Subcutaneous abdominal adipose tissue (tissue), 5 donors: ENCODE results near the gene BICRA.

Experiments used
- H3K27ac ChIP-seq: one replicate; pipeline ENCODE4 v1.7.0; 2013; ENCODE audit warnings: low read depth, mild to moderate bottlenecking, inconsistent platforms, low read length, moderate library complexity
- H3K27me3 ChIP-seq, 5 donors: one replicate each; pipeline ENCODE4 v1.7.0; 2013; ENCODE audit warnings: low read length in 5 of 5, inconsistent platforms in 1 of 5; ENCODE audit not compliant: control insufficient read depth in 5 of 5, insufficient read depth in 4 of 5
- H3K36me3 ChIP-seq, 5 donors: one replicate each; pipeline ENCODE4 v1.7.0; 2013; ENCODE audit warnings: low read length in 5 of 5; ENCODE audit not compliant: control insufficient read depth in 5 of 5, insufficient read depth in 5 of 5
- H3K4me1 ChIP-seq, 5 donors: one replicate each; pipeline ENCODE4 v1.7.0; 2013; ENCODE audit warnings: low read length in 5 of 5, mild to moderate bottlenecking in 3 of 5, moderate library complexity in 1 of 5; ENCODE audit not compliant: control insufficient read depth in 5 of 5, insufficient read depth in 5 of 5
- H3K4me3 ChIP-seq, 5 donors: one replicate each; pipeline ENCODE4 v1.7.0; 2013; ENCODE audit warnings: low read length in 5 of 5, low read depth in 1 of 5
- H3K9ac ChIP-seq, 5 donors: one replicate each; pipeline ENCODE4 v1.7.0; 2013; ENCODE audit warnings: low read length in 5 of 5, mild to moderate bottlenecking in 4 of 5, moderate library complexity in 3 of 5
- H3K9me3 ChIP-seq, 5 donors: one replicate each; pipeline ENCODE4 v1.7.0; 2013; ENCODE audit warnings: low read length in 5 of 5; ENCODE audit not compliant: control insufficient read depth in 5 of 5
- donor health status: healthy.
- donor health status: healthy.
- donor health status: healthy.
- donor health status: healthy.
- donor health status: healthy.

BICRA gene

DNA sequence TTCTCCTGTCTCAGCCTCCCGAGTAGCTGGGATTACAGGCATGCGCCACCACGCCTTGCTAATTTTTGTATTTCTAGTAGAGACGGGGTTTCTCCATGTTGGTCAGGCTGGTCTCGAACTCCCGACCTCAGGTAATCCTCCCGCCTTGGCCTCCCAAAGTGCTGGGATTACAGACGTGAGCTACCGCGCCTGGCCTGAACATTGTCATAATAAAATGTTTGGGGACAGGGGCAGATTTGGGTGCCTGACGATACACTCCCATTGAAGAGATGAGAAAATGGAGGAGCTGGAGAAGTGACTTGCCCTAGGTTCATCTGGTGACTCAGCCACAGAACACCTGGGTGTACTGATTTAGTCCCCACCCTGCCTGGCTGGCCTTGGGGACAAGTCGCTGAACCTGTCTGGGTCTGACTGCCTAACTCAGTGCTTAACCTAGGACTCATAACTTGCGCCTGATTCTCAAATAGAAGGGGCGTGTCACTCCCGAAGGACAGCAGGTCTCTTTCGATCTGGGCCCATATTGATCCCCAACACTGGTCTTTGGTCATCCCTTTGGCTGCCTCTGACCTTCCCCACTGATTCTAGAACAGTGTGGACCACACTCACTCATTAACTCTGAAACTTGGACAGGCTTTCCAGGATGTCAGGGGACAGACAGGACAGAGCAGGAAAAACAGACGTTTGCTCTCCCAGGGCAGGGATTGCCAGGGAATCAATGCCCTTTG, 7.6 kb upstream of the BICRA start:
- Histone ChIP-seq H3K9me3 (no peaks in the 10 kb centered on the region), H3K27me3 (no peaks in the 10 kb centered on the region), H3K27ac (peak overlapping the region; percentile 81), H3K4me3 (peak overlapping the region; percentile 64 to 83 (median 78)), H3K4me1 (peaks cover 0 to 41% (median 29%) of the 10 kb centered on the region in 5 donors), H3K36me3 (no peaks in the 10 kb centered on the region), H3K9ac (no peak overlapping the region)

DNA sequence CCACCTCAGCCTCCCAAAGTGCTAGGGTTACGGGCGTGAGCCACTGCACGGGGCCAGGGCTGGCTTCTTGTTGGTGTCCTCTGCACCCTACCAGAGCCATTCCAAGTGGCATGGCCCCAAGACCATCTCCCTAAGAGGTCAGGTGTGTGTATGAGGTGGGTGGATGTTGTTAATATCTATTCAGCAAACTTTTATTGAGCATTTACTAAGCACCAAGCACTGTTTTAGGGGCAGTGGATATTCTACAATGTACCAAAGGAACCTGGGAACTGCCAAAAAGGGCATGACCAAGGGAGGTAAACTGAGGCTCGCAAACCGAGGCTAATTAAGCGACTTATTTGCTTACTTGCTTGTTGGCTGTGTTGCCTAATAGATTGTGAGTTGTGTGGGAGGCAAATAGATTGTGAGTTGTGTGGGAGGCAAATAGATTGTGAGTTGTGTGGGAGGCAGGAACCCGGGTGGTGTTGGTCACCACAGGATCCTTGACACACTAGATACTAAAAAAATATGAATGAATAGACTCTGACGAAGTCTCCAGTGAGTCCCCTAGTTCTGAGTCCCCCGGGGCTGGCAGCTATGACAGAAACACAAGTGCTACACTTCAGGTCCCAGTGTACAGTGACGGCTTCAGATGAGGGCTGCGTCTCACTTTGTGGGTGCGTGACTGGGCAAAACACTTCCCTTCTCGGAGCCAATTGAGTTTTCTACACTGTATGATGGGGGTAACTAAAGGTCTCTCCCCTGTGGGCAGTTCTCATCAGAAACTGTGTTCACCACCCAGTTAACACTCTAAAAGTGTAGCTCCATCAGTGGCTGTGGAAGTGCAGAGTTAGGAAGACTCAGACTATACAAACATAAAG, 5.0 kb upstream of the BICRA start:
- no peak overlapping the region for H3K9ac ChIP-seq
- no peak overlapping the region for H3K4me3 ChIP-seq

DNA sequence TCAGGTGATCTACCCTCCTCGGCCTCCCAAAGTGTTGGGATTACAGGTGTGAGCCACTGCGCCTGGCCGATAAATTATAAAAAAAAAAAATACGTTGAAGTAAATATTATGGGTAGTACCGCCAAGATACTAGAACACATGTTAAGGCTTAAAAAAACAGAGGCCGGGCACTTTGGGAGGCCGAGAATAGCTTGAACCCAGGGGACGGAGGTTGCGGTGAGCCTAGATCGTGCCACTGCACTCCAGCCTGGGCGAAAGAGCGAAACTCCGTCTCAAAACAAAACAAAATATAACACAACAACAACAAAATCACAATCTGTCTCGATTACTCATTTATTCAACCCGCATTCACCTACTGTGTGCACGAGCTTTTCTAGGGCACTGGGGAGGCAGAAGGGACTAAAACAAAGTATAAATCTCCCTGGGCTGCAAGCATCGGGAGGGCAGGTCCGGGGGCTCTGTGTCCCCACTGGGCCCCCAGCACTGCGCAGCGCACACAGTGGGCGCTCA, 1.3 kb upstream of the BICRA start:
- Histone ChIP-seq H3K27ac (peak overlapping the region; percentile 91), H3K4me3 (peak overlapping the region; percentile 71 to 98 (median 84)), H3K9me3 (no peaks in the 10 kb centered on the region), H3K9ac (peak overlapping the region in 4 of 5 donors; percentile 91 to 99 (median 95)), H3K4me1 (peaks cover 2 to 36% (median 29%) of the 10 kb centered on the region in 5 donors), H3K27me3 (no peaks in the 10 kb centered on the region), H3K36me3 (no peaks in the 10 kb centered on the region)

More for the DNA sequence above, 5.0 kb upstream of the BICRA start:
- Histone ChIP-seq H3K27ac (no peak overlapping the region), H3K9me3 (no peaks in the 10 kb centered on the region), H3K27me3 (no peaks in the 10 kb centered on the region), H3K36me3 (no peaks in the 10 kb centered on the region), H3K4me1 (peaks cover 0 to 40% (median 33%) of the 10 kb centered on the region in 5 donors)

DNA sequence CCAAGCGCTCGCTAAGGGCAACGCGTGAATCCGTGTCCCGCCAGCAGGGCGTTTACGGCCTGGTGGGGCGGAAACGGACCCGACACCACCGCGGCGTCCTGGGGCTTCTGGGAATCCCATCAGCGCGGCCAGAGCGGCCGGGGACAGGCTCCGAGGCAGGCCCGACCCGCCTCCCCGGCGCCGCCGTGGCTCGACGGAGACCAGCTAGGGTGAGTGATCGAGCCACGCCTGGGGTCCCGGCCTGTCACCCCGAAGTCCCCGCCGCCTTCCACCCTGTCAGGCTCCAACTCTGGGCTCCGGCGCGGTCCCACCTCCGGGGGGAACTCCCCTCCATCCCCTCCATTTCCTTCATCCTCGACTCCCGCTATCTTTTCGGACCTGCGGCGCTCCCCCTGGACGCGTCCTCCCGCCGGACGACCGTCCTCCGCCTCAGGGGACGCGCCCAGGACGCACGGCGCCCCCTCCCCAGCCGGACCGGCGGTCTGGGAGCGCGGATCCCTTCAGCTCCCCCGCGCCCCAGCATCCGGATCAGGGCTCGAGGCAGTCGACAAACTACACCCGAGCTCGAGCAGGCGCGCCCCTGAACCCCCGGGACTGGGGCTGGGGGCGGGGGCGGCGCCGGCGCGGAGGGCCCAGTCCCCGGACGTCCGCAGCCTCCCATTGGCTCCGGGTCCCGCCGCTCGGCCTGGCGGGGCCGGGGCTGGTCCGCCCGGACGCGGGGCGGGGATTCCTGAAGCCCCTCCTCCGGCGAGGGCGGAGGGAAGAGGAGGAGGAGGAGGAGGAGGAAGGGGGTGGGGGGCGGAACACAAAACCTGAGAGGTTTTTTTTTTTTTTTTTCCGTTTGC, 638 bp upstream of the BICRA start:
- Histone ChIP-seq H3K4me3 (peak overlapping the region in 4 of 5 donors; percentile 77 to 98 (median 88)), H3K27me3 (no peaks in the 10 kb centered on the region)

DNA sequence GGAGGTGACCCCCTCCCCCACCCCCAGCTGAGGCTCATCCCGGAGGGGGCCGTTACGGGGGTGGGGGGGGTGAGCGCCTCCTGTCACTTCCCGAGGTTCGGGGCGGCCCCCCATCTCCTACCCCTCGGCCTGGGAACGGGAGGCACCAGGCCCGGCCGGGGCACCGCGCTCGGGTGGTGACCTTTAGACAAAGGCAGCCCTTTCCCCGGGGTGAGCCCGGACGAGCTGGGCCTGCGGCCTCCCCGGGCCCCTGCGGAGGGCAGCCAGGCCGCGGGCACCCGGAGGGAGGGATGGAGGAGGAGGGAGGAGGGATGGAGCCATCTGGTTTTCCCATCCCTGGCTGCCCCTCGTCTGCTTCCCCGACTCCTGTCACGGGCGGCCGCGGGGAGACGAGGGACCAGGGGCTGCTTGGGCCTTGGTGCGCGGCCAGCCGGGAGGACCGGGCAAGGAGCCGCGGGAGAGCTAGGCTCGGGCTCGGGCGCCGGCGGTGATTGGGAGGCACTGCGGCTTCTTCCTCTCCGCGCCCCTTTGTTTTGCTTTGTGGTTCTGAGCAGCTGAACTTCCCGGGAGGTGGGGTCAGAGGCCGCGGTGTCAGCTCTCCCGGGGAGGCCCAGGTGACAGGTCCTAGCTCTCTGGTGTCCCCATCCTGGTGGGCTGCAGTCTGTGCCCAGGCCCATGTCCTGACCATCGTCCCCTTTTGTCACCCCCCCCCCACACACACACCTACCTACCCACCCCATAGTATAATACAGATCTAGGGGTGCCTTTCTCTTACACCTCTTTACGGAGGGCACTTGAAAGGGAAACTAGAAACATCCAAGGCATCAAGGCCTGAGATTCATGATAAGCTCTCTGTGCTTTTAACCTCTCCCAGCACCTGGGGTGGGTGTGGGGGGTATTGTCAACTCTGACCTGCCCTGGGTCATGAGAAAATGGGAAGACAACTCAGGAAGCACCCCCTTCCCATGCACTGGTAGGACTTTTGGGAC, 1.3 kb downstream of the BICRA start:
- peaks cover 2 to 48% (median 39%) of the 10 kb centered on the region in 5 donors for H3K4me1 ChIP-seq
- H3K36me3 ChIP-seq, result peaks cover 0 to 5% (median 0%) of the 10 kb centered on the region in 5 donors
- peak overlapping the region; percentile 37 for H3K27ac ChIP-seq
- H3K27me3 ChIP-seq, result no peaks in the 10 kb centered on the region
- peak overlapping the region; percentile 56 to 86 (median 80) for H3K9ac ChIP-seq
- no peaks in the 10 kb centered on the region for H3K9me3 ChIP-seq
- peak overlapping the region; percentile 41 to 98 (median 70) for H3K4me3 ChIP-seq

More for the DNA sequence above, 638 bp upstream of the BICRA start:
- H3K27ac ChIP-seq, result peak overlapping the region; percentile 91
- H3K9ac ChIP-seq, result peak overlapping the region in 4 of 5 donors; percentile 91 to 99 (median 95)
- H3K36me3 ChIP-seq, result no peaks in the 10 kb centered on the region
- no peaks in the 10 kb centered on the region for H3K9me3 ChIP-seq
- peaks cover 2 to 43% (median 35%) of the 10 kb centered on the region in 5 donors for H3K4me1 ChIP-seq

DNA sequence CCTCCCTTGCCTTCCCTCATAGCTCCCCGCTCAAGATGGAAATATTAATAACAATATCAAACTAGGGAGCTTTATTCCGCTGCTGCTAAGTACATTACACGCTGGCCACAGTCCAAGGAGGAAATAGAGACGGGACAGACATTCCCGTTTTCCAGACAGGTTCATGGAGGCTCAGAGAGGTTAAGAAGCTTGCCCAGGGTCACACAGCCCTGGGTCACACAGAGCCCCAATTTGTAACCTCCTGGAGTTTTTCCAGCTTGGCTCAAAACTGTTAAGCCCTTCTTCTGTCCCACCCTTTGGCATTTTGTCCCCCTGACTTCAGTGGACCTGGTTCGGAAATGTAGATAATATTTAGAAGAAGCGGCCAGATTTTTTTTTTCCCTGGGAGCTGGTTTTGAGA, 2.0 kb downstream of the BICRA start:
- peak overlapping the region; percentile 37 for H3K27ac ChIP-seq
- peaks cover 0 to 7% (median 0%) of the 10 kb centered on the region in 5 donors for H3K36me3 ChIP-seq
- H3K4me3 ChIP-seq, result peak overlapping the region; percentile 41 to 98 (median 70)
- H3K27me3 ChIP-seq, result no peaks in the 10 kb centered on the region
- H3K9ac ChIP-seq, result peak overlapping the region; percentile 56 to 86 (median 80)
- H3K9me3 ChIP-seq, result no peaks in the 10 kb centered on the region
- H3K4me1 ChIP-seq, result peaks cover 2 to 43% (median 41%) of the 10 kb centered on the region in 5 donors

- Histone ChIP-seq H3K4me3 (no peak overlapping the region), H3K36me3 (peaks cover 0 to 7% (median 0%) of the 10 kb centered on the region in 5 donors), H3K27me3 (no peaks in the 10 kb centered on the region), H3K4me1 (peaks cover 2 to 39% (median 38%) of the 10 kb centered on the region in 5 donors), H3K27ac (no peak overlapping the region), H3K9me3 (no peaks in the 10 kb centered on the region), H3K9ac (peak overlapping the region in 1 of 5 donors; percentile 8)
Observed at GRCh38 chr19:47613165-47614020, 4.5 kb downstream of the BICRA start.

DNA sequence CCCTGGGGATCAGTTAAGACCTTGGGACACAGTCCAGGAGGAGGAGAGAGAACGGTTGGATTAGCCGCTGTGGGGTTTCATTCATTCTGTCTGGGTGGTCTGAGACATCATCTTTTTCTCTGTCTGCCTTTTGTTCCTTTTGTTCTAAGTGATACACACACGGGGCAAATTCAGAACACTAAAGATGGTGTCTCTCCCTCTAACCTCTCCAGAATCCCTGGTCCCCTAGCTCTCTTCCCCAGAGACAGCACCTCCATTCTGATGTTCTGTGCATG, 5.0 kb downstream of the BICRA start:
- Histone ChIP-seq H3K27me3 (no peaks in the 10 kb centered on the region), H3K9ac (no peak overlapping the region), H3K4me3 (no peak overlapping the region), H3K36me3 (peaks cover 0 to 7% (median 0%) of the 10 kb centered on the region in 5 donors), H3K4me1 (peaks cover 2 to 45% (median 44%) of the 10 kb centered on the region in 5 donors), H3K9me3 (no peaks in the 10 kb centered on the region), H3K27ac (no peak overlapping the region)
